RWPE1 (cell line): ENCODE data around the gene EPB41L2.
"Not testable (repeated sequence)": the region's sequence is repeated elsewhere in the genome, so short reads cannot be mapped to it uniquely, and the experiment has no call there.

ENCODE experiments used
- CTCF ChIA-PET: fragments of 350-600 bp; sonication (Branson Sonifier 250); formaldehyde crosslinking; extraction: SDS; loops from one replicate; lab custom pipeline; 2021; lab: Yijun Ruan, JAX
- POLR2A ChIA-PET: fragments of 400-600 bp; formaldehyde crosslinking; extraction: SDS; loops from one replicate; lab custom pipeline; 2020; ENCODE audit warnings: antibody characterized with exemption; ENCODE audit not compliant: low non-redundant PET; lab: Yijun Ruan, JAX
- DNase-seq: peaks from one replicate; pipeline ENCODE4 v3.0.0; 2012; ENCODE audit warnings: low spot score
- H3K27ac ChIP-seq: fragments of 450-650 bp; 2 replicates; pipeline ENCODE4 v1.5.1; 2017
- TF ChIP-seq, protein P1 (sequence below): fragments of 450-650 bp; conservative IDR thresholded peaks from 2 replicates; pipeline ENCODE4 v1.5.1; 2017; ENCODE audit warnings: low read depth, mild to moderate bottlenecking

The EPB41L2 gene

DNA sequence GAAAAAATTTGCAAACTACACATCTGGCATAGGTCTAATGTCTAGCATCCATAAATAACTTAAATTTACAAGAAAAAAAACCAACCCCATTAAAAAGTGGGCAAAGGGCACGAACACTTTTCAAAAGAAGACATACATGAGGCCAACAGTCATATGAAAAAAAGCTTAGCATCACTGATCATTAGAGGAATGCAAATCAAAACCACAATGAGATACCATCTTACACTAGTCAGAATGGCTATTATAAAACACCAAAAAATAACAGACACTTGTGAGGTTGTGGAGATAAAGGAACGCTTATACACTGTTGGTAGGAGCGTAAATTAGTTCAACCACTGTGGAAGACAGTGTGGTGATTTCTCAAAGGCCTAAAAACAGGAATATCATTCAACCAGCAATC lies 33.7 kb upstream of the EPB41L2 start:
- no peak for DNase-seq
- no peak overlapping the region for H3K27ac ChIP-seq
- ChIA-PET POLR2A (no interaction called here), CTCF (no interaction called here)
- TF ChIP-seq, protein P1, sequence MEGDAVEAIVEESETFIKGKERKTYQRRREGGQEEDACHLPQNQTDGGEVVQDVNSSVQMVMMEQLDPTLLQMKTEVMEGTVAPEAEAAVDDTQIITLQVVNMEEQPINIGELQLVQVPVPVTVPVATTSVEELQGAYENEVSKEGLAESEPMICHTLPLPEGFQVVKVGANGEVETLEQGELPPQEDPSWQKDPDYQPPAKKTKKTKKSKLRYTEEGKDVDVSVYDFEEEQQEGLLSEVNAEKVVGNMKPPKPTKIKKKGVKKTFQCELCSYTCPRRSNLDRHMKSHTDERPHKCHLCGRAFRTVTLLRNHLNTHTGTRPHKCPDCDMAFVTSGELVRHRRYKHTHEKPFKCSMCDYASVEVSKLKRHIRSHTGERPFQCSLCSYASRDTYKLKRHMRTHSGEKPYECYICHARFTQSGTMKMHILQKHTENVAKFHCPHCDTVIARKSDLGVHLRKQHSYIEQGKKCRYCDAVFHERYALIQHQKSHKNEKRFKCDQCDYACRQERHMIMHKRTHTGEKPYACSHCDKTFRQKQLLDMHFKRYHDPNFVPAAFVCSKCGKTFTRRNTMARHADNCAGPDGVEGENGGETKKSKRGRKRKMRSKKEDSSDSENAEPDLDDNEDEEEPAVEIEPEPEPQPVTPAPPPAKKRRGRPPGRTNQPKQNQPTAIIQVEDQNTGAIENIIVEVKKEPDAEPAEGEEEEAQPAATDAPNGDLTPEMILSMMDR = no peak

DNA sequence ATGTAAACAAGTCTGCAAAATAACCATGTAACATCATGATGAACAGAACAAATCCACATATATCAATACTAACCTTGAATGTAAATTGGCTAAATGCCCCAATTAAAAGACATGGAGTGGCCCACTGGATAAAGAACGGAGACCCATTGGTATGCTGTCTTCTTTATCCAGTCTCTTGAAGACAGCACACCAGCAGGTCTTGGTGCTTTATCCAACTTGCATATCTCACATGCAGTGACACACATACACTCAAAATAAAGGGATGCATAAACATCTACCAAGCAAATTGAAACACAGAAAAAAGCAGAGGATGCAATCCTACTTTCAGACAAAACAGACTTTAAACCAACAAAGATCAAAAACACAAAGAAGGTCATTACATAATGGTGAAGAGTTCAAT lies 30.3 kb upstream of the EPB41L2 start:
- ChIA-PET POLR2A (no interaction called here), CTCF (no interaction called here)
- TF ChIP-seq, protein P1 = no peak
- no peak overlapping the region for H3K27ac ChIP-seq
- DNase-seq = no peak

DNA sequence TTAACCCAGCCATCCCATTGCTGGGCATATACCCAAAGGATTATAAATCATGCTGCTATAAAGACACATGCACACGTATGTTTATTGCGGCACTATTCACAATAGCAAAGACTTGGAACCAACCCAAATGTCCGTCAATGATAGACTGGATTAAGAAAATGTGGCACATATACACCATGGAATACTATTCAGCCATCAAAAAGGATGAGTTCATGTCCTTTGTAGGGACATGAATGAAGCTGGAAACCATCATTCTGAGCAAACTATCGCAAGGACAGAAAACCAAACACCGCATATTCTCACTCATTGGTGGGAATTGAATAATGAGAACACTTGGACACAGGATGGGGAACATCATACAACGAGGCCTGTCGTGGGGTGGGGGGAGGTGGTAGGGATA lies 28.9 kb upstream of the EPB41L2 start:
- DNase-seq, POLR2A ChIA-PET, H3K27ac ChIP-seq, CTCF ChIA-PET: not testable (repeated sequence)

DNA sequence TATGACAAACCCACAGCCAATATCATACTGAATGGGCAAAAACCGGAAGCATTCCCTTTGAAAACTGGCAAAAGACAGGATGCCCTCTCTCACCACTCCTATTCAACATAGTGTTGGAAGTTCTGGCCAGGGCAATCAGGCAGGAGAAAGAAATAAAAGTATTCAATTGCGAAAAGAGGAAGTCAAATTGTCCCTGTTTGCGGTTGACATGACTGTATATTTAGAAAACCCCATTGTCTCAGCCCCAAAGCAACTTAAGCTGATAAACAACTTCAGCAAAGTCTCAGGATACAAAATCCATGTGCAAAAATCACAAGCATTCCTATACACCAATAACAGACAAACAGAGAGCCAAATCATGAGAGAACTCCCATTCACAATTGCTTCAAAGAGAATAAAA lies 27.3 kb upstream of the EPB41L2 start:
- DNase-seq, CTCF ChIA-PET, H3K27ac ChIP-seq, POLR2A ChIA-PET: not testable (repeated sequence)

DNA sequence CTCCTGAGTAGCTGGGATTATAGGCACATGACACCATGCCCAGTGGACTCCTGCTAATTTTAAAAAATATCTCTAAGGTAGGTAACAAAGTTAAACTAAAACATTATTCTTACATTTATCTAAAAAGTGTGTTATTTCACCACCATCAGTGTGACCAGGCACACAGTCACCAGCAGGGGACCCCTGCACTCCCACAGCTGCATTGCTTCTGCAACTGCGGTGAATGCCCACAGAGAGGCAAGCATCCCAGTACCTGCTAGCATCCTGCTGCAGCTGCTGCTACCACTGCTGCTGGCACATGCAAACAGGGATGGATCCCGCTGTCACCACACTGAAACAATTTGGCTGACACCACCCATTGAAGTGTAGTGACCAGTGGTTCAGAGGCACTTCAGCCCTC lies 21.9 kb upstream of the EPB41L2 start:
- ChIA-PET CTCF (interaction anchor here (0.7 kb wide), 1 partner anchor 26 kb away, joined by 3 read pairs; no protein-coding TSS in a partner anchor), POLR2A (no interaction called here)

DNA sequence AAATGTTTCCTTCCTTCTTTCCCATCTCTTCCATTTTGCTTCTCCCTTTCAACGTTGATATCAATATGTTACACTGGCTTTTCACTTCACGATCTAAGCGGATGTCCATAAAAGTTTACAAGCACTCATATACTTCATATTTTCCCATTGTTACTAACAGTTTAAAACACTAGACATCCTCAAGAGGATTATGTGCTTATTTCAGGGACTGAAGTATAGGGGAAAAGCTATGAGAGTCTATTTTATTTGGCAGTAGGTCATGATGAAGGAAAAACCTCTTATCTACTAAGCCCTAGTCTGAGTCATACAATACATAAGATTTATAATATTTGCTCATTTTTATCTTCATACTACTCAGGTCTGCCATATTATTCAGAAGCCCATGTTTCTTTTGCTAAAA lies 20.6 kb upstream of the EPB41L2 start:
- ChIA-PET CTCF (no interaction called here), POLR2A (no interaction called here)
- DNase-seq = no peak
- TF ChIP-seq, protein P1 = no peak
- no peak overlapping the region for H3K27ac ChIP-seq

More for the DNA sequence above, 21.9 kb upstream of the EPB41L2 start:
- DNase-seq = no peak
- TF ChIP-seq, protein P1 = no peak
- H3K27ac ChIP-seq = no peak overlapping the region

DNA sequence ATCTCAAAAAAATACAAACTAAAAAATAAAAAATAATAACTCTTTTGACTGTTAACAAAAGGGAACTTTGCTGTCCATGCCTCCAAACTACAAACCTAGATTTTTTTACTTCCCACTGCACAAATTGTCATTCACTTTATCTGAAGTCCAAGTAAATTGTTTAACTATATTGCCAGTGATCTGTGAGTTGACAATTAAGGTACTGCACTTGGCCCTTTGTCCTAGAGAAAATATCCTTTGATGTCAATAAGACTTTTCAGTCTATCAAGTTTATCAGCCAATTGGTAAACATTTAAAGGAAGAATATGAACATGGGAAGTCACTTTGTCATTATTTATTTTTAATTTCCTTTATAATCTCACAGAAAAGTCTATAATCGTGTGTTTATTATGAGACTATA lies 19.3 kb upstream of the EPB41L2 start:
- ChIA-PET CTCF (no interaction called here), POLR2A (no interaction called here)
- no peak overlapping the region for H3K27ac ChIP-seq
- DNase-seq = no peak
- TF ChIP-seq, protein P1 = no peak

DNA sequence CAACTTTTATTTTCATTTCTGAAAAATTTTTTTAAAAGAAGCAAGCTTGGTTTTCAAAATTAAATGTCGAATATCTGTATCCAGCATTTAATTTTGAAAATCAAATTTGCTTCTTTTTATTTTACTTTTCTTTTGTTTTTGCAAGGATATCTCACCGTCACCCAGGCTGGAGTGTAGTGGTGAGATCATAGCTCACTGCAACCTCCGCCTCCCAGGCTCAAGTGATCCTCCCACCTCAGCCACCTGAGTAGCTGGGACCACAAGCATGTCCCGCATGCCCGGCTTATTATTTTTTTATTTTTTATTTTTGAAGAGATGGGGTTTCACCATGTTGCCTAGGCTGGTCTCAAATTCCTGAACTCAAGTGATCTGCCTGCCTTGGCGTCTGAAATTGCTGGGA lies 17.0 kb upstream of the EPB41L2 start:
- TF ChIP-seq, protein P1 = no peak
- CTCF ChIA-PET = no interaction called here
- no peak overlapping the region for H3K27ac ChIP-seq
- no peak for DNase-seq
- POLR2A ChIA-PET = no interaction called here
